NCI-H146 (cell line): ENCODE results near the gene EMX1.

ENCODE experiments used
- DNase-seq: peaks from one replicate; lab custom pipeline; 2025; lab: John Stamatoyannopoulos, UW

Gene EMX1

DNA sequence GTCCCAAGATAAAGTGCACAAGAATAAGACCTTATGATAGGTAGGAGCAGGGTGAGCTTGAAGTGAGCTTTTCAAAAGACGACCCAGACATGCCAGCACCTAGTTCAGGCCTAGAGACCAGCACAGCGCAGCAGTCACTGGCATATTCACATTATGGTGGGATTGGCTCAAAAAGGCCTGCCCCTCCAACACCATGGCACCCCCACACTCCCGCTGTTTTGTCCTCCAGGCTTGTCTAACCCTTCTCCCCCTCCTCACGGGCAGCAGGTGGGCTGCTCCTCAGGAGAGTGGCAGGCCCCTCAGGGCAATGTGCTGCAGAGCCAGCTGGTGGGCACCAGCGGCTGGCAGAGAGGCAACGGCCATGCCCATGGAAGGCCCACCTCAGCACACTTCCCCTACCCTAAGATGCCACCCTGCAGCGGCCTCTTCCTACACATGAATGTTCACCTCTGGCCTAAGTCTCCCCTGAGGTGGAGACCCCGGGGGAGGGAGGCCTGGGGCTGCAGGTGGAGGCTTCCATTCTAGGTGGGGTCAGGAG is 25.6 kb downstream of the EMX1 start:
- no peak for DNase-seq

DNA sequence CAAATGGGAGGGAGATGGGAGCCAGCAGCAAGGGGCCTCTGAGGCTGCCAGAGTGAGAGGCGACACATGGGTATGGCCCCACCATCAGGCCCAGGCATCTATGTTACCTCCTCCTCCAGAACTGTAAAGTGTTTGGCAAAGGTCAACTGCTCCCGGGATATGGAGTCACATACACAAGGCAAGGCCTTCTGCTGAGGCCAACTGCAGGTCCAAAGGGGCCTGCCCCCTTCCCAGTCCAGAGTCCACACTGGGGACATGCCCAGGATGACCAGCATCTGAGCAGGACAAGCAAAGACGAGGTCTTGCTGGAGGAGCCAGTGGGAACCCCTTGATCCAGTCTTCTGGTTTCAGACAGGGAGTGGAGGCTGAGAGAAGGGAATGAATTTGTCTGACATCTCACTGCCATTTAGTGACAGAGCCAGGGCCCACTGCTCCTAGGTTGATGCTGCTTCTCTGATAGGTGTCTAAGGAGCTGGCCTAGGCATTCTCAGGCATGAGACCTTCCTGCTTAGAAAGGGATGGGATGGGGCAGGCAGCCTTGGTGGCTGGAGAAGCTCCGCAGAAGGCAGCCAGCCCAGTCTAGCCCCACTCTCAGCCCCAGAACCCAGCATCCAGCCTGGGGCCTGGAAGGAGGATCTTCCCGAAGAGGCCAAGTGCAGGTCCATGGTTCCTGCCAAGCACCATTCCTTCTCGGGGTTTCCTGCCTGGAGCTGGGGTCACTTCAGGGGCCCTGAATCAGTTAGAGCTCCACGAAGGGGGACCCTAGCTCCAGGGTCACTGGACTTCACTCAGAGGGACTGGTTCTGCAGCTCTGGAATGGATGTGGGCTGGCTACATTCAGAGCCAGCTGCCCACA is 26.4 kb downstream of the EMX1 start:
- DNase-seq: no peak

DNA sequence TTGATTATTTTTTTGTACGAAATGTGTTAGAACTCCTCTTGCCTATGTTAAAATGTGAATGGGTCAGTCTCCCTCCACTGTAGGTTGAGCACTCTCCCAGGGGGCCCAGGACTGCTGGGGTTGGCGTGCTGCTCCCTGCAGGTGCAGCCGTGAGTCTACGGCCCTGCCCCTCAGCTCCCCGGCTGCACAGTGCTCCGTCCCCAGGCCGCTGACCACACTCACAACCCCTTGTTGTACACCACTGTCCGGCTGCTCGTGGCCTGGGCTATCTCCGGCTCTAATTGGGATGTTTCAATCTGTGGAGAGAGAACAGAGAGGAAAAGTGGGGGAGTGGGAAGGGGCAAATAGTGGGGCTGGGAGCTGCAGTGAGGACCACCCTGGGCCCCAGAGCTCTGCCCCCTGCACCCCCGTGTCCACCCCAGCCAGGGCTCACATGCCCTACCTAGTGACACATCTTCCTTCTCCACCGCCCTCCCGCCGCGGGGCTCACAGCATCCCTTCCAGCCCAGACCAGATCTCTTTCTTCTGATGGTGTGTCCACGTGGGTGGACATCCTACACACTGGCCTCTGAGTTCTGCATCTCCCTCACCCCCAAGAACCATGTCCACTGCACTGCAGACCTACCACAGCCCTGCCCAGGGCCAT is 27.6 kb downstream of the EMX1 start:
- no peak for DNase-seq

DNA sequence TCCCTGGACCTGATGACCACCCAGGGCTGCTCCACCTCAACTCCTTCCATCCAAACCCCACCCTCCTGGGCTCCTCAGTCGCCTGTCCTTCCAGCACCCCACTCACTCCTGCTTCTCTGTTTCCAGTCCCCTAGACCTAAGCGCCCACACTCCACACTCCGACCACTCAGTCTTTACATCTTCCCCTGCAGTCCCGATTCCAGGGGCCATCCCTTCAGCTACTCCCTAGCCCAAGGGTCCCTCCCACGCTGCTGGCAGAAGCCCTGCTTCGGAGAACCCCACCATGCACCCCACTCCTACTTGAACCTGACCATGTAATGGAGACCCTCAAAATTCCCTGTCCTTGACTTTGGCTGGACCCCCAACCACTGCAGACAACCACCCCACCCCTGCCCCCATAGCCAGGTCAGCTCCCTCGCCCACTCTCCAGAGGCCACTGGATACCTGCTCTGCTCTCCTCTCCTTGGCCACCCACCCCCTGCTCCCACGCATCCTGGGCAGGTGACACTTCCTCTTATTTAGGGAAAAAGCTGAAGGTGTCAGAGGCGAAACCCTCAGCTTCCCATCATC is 28.2 kb downstream of the EMX1 start:
- no peak for DNase-seq

DNA sequence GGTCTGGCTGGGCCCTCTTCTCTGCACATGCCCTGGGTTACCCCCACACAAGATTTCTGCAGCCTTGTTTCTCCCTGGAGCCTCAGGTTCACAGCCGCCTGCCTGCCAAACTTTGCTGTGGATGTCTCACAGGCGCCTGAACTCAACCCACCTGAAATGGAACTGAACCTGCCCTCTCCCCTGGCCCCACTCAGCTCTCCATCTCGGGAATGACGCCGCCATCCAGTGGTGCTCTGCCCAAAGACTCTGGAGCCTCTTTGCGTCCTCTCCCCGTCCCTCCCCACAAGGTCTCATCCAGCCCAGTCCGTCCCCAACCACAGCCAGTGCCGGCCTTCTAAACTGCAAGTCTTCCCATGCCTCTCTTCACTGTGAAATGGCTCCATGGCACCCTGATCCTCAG is 29.1 kb downstream of the EMX1 start:
- no peak for DNase-seq

DNA sequence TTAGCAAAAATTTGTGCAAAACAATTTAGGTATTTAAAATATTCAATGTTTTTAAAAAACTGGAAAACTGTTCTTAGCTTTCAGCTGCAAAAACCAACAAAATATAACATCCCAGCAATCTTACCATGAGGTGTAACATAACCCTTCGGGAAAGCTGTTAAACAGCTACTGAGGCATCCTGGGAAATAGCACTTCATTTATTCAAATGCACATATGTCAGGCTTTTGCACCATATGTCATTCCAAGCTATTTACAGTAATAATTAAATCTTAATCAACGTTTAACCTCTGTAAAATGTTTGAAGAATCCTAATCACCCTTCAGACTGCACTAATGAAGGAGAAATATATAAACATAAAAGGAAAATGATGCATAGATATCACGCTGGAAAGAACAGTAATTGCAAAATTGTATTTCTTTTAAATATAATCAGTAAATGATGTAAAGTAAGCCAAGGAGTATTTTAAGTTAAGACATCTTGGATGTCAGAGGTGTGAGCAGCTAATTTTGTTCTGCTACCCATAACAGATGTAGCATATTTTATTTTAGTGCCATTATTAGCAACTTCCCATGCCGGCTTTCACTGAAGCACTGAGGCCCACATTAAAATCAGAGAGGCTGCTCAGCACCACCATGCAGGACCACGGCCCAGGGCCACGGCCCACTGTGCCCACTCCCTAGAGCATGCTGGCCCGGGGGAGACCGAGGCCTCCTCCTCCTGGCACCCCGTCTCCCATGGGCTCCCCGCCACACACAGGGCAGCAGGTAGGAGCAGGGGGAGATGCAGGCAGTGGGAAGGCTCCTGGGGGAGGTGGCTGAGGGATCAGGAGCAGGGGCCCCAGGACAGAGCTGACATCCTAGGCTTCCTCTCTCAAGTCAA is 30.9 kb downstream of the EMX1 start:
- no peak for DNase-seq

DNA sequence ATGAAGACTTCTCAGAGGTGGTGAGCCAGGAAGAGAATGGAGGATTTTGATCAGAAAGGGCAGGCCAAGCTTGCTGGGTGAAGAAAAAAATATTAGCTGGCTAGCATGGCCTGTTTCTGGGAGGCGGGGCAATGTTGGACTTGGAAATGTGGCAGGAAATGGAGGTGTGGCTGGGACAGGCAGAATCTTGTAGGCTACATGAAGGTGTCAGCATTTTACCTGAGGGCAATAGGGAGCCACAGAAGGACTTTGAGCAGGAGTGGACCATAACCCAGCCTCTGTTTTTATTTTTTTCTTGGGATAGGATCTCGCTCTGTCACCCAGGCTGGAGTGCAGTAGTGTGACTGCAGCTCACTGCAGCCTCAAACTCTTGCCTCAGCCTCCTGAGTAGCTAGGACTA is 31.7 kb downstream of the EMX1 start:
- no peak for DNase-seq

DNA sequence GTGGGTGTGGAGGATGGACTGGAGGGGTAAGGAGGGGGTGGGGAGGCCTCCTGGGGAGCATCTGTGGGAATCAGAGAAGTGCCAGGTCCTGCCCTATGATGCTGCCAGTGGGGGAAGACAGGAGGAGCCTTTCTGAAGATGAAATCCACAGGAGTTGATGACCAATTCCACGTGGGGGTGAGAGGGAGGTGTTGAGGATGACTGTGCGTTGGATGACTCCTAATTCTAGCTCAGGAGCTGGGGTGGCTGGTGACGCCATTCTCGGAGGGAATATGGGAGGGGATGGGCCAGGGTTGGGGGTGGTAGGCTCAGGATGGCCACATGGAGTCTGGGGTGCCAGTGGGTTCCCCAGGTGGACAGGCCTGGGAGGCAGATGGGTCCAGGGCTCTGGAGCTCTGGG is 32.3 kb downstream of the EMX1 start:
- no peak for DNase-seq

DNA sequence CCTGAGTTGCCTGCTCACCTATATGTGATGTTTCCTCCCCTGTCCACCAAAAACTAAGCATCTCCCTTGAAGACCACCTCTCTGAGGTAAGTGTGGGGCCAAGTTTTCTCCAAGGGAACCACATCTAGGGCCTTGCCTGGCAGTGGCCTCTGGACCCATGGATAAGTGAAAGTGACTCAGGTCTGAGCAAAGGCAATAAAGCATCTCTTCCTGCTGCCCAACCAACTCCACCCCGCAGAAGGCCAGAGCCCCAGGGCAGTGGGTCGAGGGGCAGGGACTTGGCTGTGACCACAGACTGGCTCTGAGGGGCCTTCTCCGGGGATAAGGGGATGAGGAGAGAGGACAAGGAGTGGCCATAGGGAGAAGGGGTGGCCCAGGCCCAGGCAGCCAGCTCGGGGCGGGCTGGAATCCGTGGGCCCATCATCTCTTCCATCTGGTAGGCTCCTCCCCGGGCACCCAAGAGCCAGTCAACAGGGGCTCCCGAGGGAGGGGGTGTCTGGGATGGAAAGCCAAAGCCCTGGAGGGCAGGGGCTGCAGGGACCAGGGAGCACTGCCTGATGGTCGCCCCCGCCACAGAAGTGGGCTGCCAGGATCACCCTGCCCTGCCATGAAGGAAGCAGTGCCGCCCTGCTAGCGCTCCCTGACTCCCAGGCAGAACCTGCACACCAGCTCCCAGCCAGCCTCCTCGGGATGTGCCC is 33.4 kb downstream of the EMX1 start:
- DNase-seq: no peak

DNA sequence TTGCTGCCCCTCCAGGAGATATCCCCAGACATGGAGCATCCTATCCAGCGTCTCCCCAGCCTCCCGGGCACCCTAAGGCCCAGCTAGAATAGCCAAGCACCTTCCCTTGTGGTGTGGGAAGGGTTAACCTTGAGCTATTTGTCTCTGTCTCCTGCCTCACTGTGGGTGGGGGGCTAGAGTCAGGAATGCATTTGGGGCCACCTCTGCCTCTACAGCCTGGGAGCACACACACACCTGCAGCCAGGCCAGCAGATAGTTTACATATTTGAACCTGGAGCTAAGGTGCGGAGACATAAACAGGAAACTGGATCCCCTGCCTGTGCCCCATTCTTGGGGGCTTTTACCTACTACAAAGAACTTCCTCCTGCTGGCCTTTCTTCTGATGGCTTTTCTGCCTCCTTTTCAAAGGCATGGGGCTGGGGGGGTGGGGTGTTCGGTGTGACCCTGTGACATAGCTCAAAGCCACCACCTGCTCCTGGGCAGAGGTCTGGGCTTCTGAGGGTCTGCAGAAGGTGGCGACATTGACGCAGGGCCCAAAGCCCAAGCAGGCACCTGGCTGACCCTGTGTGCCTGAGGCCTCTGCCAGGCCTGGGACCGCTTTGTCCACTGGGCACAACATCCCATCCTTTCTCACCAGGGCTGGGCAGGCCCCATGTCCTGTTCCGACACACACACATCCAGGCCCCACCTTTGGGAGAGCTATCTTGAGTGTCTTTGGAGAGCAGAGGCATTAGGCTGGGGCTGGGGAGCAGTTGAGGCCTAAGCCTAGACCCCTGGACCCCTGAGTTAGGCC is 34.2 kb downstream of the EMX1 start:
- no peak for DNase-seq

DNA sequence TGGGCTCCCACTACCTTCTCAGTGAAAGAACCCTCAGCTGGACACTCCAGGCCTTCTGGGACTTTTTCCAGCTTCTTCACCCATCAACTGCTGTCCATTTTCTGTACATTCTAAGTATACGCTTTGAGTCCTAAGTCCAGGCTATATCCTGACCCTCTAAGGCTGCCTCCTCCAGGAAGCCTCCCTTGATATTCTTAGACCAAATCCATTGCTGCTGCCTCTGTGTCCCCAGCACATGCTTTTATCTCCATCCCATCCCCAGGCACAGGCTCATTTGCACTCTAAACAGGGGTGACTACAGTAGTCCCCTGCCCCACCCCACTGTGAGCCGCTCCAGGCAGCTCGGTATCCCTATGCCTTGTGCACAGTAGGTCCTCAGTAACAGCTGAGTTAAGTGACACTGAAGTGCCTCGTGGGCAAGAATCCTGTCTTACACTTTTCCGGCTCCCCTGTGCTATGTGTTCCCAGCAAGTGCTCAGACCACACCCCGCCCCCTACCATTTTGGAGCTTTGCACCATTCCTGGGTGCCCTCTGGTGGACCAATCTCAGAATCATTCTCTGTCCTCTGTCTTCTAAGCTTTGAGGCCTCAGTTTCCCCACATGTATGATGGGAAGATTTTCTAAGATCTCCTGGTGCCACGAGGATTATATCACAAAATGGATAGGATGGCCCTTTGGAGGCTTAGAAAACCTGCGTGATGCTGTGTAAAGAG is 34.9 kb downstream of the EMX1 start:
- DNase-seq: no peak

DNA sequence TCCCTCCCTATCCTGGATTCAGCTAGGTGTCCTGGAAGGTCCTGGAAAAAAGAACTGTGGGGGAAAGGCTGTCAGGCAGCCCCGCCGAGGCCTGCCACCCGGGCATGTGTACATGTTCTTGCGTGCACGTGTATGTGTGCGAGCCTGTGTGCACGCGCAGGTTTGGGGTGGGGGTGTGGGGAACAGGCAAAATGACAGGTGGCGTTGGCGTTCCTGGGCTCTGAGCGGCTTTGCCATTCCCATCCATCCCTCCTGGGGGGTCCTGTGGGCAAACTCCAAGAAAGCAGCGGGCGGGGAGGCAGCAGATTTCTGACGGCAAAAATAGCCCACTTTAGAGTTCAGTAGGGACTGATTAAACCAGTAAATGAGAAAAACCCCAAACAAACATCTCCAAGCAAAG is 35.6 kb downstream of the EMX1 start:
- DNase-seq: no peak

DNA sequence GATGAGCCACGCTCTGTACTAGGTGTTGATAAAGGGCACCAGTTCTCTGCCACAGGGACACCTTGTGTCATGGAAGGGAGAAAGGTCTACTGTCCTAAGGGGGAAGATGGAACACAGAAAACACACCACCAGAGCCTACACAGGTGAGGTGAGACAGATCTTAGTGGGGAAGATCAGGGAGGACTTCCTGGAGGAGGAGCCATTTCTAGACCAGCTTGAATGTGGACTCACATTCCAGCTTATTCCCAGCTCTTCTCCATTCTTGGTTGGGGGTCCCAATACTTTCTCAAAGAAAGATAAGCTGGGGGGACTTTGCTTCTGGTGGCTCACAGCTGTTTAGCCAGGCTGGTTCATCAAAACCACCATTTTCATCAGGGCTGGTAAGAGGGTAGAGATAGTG is 36.2 kb downstream of the EMX1 start:
- no peak for DNase-seq

DNA sequence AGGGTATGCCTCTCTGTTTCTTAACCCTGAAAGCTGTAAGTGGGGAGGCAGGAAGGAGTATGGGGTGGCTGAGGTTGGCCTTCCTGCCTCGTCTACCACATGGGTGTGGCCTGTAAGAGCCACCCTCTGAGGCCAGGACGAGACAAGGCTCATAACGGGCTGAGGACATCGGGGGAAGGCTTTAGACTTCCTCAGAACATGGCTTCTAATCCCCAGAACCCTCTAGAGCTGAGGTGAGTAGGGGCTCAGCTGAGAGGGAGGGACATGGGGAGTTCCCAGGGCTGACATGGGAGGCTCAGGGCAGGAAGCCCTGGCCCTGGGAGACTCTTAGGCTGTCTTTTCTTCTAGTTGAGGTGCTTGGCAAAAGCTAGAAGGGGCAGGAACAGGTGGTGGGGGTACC is 36.7 kb downstream of the EMX1 start:
- DNase-seq: no peak

DNA sequence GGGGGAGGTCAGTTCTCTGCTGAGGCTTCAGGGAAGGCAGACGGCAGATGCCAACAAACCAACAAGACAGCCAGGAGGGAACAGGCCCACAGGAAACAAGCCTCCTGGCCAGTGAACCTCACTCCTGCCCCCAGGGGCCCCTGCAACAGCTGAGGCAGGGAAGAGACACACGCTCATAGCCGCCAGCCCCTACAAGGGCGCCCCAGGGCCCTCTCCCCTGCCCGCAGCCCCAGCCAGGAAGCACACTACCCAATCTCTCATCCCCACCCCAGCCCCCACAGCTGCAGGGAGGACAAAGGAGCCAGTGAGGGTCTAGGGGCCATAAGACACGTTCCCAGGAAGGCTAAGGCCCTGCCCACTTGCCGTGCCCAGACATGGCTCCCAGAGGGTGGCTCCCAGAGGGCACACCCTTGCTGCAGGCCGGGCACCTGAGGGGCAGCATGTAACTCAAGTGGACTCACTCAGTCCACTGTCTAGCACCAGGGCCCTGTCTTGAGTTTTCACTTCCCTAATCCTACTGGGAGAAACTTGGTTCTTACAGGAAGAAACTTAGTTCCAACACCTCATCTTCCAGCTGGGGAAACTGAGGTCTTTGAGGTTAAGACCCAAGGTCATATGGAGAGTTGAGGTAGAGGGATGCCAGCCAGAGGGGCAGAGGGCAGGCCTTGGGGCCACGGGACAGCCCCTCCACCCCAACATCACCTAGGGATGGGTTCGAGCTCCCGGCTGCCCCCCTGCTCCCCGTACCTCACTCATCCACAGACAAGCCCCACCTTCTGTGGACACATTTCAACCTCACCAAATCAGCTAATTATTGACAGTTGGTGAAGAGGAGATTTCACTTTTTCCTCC is 37.3 kb downstream of the EMX1 start:
- no peak for DNase-seq

DNA sequence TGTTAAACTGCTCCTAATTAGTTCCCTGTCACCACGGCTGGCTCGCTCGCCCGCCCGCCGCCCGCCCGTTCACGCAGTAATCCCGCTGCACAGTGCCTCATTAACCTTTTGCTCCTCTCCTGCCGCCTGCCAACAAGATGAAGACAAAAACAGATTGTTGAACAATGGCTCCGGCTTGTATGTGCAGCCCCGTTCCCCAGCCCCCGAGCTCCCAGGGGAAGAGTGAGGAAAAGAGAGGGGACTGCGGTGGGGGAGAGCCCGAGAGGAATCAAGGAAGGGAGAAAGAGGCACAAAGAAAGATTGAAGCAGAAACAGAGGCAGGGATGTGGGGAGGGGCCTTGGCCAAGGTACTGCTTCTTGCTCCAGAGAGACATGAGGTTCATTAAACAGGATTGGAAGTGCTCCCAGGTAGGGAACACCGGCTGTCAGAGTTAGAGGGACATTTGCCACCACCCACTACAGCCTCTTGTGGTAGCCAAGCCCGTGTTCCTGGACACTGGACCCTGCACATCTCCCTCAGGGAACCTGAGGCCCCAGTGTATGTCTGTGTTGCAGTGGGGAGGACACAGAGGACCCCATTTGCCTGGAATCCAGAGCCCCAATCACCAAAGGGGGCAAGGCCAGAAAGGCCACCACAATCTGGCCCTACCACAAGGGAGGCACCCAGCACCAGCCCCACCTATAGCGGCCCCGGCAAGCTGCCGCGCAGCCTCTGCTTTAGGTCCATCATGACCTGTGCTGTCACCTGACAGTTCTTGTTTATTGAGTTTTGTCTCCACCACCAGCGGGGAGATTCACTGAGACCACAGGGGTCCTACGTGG is 38.1 kb downstream of the EMX1 start:
- DNase-seq: no peak

DNA sequence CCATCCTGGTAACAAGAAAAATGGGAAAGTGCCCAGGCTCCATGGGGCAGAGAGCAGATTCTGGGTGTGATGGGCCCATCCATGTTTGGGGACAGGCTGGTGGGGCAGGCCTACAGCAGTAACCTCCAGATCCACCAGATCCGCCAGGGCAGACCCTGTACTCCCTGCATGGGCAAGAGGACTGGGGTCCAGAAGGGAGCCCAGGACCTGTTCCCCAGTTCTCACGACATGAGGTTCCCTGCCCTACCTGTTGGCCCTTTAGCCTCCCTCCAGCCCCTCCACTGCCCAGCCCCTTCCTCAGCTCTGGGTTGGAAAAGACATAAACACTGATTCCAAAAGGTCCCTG is 38.7 kb downstream of the EMX1 start:
- DNase-seq: no peak

DNA sequence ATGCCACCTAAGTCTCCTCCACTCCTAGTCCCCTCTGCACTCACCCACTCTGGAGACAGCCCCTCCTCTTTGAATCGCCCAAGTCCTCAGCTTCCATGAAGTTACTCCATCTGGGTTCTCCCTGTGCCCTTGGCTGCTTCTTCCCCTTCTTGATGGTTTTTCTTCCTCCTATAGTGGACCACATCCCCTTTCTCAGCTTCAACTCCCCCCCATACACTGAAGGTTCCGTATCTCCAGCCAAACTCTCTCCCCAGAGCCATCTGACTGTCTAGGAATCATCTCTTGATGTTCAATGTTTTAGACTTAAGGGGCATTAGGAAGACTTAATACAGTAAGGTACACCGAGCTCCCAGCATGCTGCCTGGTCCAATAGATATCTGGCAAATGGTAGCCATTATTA is 39.6 kb downstream of the EMX1 start:
- no peak for DNase-seq
